ENCODE measurements around the gene TSPAN1. TPM values are rescaled to one million over a fixed set of nuclear protein-coding genes. Genes with fewer than 3 reads are reported as not detected.
"Not testable (repeated sequence)": the region's sequence is repeated elsewhere in the genome, so short reads cannot be mapped to it uniquely, and the experiment has no call there.

Gene TSPAN1
- total RNA-seq, 1 donor from 2014 or later: 0.91 TPM

GRCh38 chr1:46223472-46223943 is 48.6 kb downstream of the TSPAN1 start:
- Mint-ChIP-seq H3K4me3 (ENCODE audit: unreplicated experiment) (no peak overlapping the region), H3K36me3 (ENCODE audit: unreplicated experiment) (peaks cover 5% of the 10 kb centered on the region), H3K9me3 (ENCODE audit: unreplicated experiment) (no peaks in the 10 kb centered on the region), H3K27ac (ENCODE audit: unreplicated experiment) (no peak overlapping the region), H3K4me1 (ENCODE audit: unreplicated experiment) (peaks cover 5% of the 10 kb centered on the region), H3K27me3 (ENCODE audit: unreplicated experiment) (no peaks in the 10 kb centered on the region)
- TF ChIP-seq CTCF (IDR thresholded peaks at IDR 0.05): peak; percentile 94
- no peak for DNase-seq (ENCODE audit: extremely low spot score, unreplicated experiment)

- H3K36me3 Mint-ChIP-seq (ENCODE audit: unreplicated experiment): peaks cover 5% of the 10 kb centered on the region
- H3K27me3 Mint-ChIP-seq (ENCODE audit: unreplicated experiment): no peaks in the 10 kb centered on the region
- TF ChIP-seq CTCF (IDR thresholded peaks at IDR 0.05): no peak
- H3K4me3 Mint-ChIP-seq (ENCODE audit: unreplicated experiment): no peak overlapping the region
- no peak for DNase-seq (ENCODE audit: extremely low spot score, unreplicated experiment)
- H3K4me1 Mint-ChIP-seq (ENCODE audit: unreplicated experiment): peaks cover 5% of the 10 kb centered on the region
- no peaks in the 10 kb centered on the region for H3K9me3 Mint-ChIP-seq (ENCODE audit: unreplicated experiment)
- H3K27ac Mint-ChIP-seq (ENCODE audit: unreplicated experiment): no peak overlapping the region
Observed at GRCh38 chr1:46224966-46225365, 50.1 kb downstream of the TSPAN1 start.

- H3K27ac Mint-ChIP-seq (ENCODE audit: unreplicated experiment); H3K27me3 Mint-ChIP-seq (ENCODE audit: unreplicated experiment); H3K9me3 Mint-ChIP-seq (ENCODE audit: unreplicated experiment): not testable (repeated sequence)
Observed at GRCh38 chr1:46231231-46231630, 56.3 kb downstream of the TSPAN1 start.

More at GRCh38 chr1:46231231-46231630, 56.3 kb downstream of the TSPAN1 start:
- not testable (repeated sequence) for DNase-seq (ENCODE audit: extremely low spot score, unreplicated experiment); H3K36me3 Mint-ChIP-seq (ENCODE audit: unreplicated experiment); H3K4me3 Mint-ChIP-seq (ENCODE audit: unreplicated experiment); H3K4me1 Mint-ChIP-seq (ENCODE audit: unreplicated experiment)

Other genes with a start within 250 kb of the TSPAN1 start
- gene PIK3R3, start 42.5 kb upstream of the TSPAN1 start, total RNA-seq: 33.2 and 33.9 TPM in 2 replicates
- gene P3R3URF, start 1.4 kb downstream of the TSPAN1 start, total RNA-seq: not detected in 2 replicates
- 76.8 and 88.9 TPM in 2 replicates for gene POMGNT1, start 23.3 kb downstream of the TSPAN1 start, total RNA-seq
- gene LURAP1, start 28.2 kb downstream of the TSPAN1 start, total RNA-seq: 4.8 and 5.0 TPM in 2 replicates
- 4.2 and 5.4 TPM in 2 replicates for gene RAD54L, start 72.7 kb downstream of the TSPAN1 start, total RNA-seq
- 90.7 and 93.4 TPM in 2 replicates for gene LRRC41, start 128.5 kb downstream of the TSPAN1 start, total RNA-seq
- gene UQCRH, start 128.6 kb downstream of the TSPAN1 start, total RNA-seq: 200 and 228 TPM in 2 replicates
- 21.6 and 24.5 TPM in 2 replicates for gene NSUN4, start 165.7 kb downstream of the TSPAN1 start, total RNA-seq
- gene FAAH, start 219.2 kb downstream of the TSPAN1 start, total RNA-seq: 12.2 and 15.3 TPM in 2 replicates

Measured in osteocyte (in vitro differentiated cells).